Muscle layer of duodenum (tissue), 2 donors: ENCODE data around the gene HNRNPH1.

Source experiments
- H3K27ac ChIP-seq: one replicate; pipeline ENCODE4 v1.7.0; 2013; ENCODE audit warnings: mild to moderate bottlenecking, low read length
- H3K27me3 ChIP-seq: one replicate; pipeline ENCODE4 v1.7.0; 2013; ENCODE audit warnings: low read depth, mild to moderate bottlenecking, control low read depth, low read length
- H3K36me3 ChIP-seq, 2 donors: one replicate each; pipeline ENCODE4 v1.7.0; 2013; ENCODE audit warnings: low read length in 2 of 2, control low read depth in 1 of 2, mild to moderate bottlenecking in 1 of 2; ENCODE audit not compliant: insufficient read depth in 2 of 2, control insufficient read depth in 1 of 2
- H3K4me1 ChIP-seq, 2 donors: one replicate each; pipeline ENCODE4 v1.7.0; 2013; ENCODE audit warnings: low read length in 2 of 2, mild to moderate bottlenecking in 2 of 2, control low read depth in 1 of 2, moderate library complexity in 1 of 2; ENCODE audit not compliant: insufficient read depth in 2 of 2, control insufficient read depth in 1 of 2
- H3K4me3 ChIP-seq, 2 donors: one replicate each; pipeline ENCODE4 v1.7.0; 2013; ENCODE audit warnings: low read length in 2 of 2, low read depth in 1 of 2, mild to moderate bottlenecking in 1 of 2
- H3K9me3 ChIP-seq, 2 donors: one replicate each; pipeline ENCODE4 v1.7.0; 2013; ENCODE audit warnings: low read length in 2 of 2, control low read depth in 1 of 2, mild to moderate bottlenecking in 1 of 2; ENCODE audit not compliant: control insufficient read depth in 1 of 2
- donor health status: healthy.

The HNRNPH1 gene

GRCh38 chr5:179620293-179620692, 3.2 kb downstream of the HNRNPH1 start:
- Histone ChIP-seq H3K4me3 (peak overlapping the region; percentile 88 to 96), H3K4me1 (peaks cover 33 to 68% of the 10 kb centered on the region in 2 donors), H3K27me3 (no peaks in the 10 kb centered on the region), H3K27ac (peak overlapping the region; percentile 78), H3K9me3 (no peaks in the 10 kb centered on the region), H3K36me3 (peaks cover 59 to 66% of the 10 kb centered on the region in 2 donors)

DNA sequence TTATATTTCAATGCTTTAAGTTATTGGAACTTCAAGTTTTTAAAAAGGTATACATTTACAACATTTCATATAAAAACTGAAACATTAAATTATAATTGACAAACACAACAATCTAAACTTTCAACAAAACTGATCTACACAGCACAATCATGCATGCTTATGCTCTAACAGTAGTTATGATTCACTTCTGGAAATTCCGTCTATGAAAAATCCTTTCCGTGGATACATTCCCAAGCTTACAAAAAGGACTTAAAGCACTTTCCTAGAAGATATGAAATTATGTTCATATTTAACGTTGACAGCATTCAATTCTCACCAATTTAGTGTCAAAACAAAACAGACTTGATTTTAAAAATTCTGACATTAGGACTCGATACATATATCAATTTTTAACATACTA, 3.7 kb downstream of the HNRNPH1 start:
- Histone ChIP-seq H3K27ac (no peak overlapping the region), H3K36me3 (peaks cover 64 to 72% of the 10 kb centered on the region in 2 donors), H3K4me3 (peak overlapping the region; percentile 88 to 96), H3K9me3 (no peaks in the 10 kb centered on the region), H3K27me3 (no peaks in the 10 kb centered on the region), H3K4me1 (peaks cover 30 to 71% of the 10 kb centered on the region in 2 donors)

- peak overlapping the region; percentile 88 to 96 for H3K4me3 ChIP-seq
- no peaks in the 10 kb centered on the region for H3K27me3 ChIP-seq
- no peak overlapping the region for H3K27ac ChIP-seq
- H3K4me1 ChIP-seq: peaks cover 26 to 63% of the 10 kb centered on the region in 2 donors
- no peaks in the 10 kb centered on the region for H3K9me3 ChIP-seq
- H3K36me3 ChIP-seq: peaks cover 67 to 79% of the 10 kb centered on the region in 2 donors
Measured at GRCh38 chr5:179618923-179619554, 4.4 kb downstream of the HNRNPH1 start.

DNA sequence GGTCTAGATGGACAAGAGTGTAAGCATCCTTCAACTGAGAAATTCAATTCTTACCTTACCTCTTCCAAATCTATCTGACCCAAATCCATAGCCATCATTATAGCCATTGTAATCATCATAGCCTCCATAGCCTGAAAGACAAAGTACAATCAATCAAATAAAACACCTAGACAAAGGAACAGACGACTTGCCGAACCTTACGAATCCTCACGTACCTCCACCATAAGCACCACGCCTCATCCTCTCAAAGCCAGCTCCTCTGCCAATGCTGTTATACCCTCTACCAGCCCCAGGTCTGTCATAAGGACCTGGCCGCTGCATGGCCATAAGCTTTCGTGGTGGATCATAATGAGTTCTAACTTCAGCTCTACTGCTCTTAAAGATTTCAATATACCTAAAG, 5.5 kb downstream of the HNRNPH1 start:
- no peaks in the 10 kb centered on the region for H3K27me3 ChIP-seq
- no peak overlapping the region for H3K27ac ChIP-seq
- H3K9me3 ChIP-seq: no peaks in the 10 kb centered on the region
- no peak overlapping the region for H3K4me3 ChIP-seq
- peaks cover 26 to 67% of the 10 kb centered on the region in 2 donors for H3K4me1 ChIP-seq
- peaks cover 70 to 90% of the 10 kb centered on the region in 2 donors for H3K36me3 ChIP-seq

GRCh38 chr5:179616002-179616594, 7.4 kb downstream of the HNRNPH1 start:
- Histone ChIP-seq H3K27ac (no peak overlapping the region), H3K9me3 (no peaks in the 10 kb centered on the region), H3K36me3 (peaks cover 87 to 91% of the 10 kb centered on the region in 2 donors), H3K27me3 (no peaks in the 10 kb centered on the region), H3K4me3 (no peak overlapping the region), H3K4me1 (peaks cover 16 to 78% of the 10 kb centered on the region in 2 donors)

GRCh38 chr5:179615203-179615602, 8.3 kb downstream of the HNRNPH1 start:
- Histone ChIP-seq H3K4me3 (no peak overlapping the region), H3K4me1 (peaks cover 8 to 78% of the 10 kb centered on the region in 2 donors), H3K9me3 (no peaks in the 10 kb centered on the region), H3K36me3 (peaks cover 87 to 91% of the 10 kb centered on the region in 2 donors), H3K27ac (no peak overlapping the region), H3K27me3 (no peaks in the 10 kb centered on the region)

DNA sequence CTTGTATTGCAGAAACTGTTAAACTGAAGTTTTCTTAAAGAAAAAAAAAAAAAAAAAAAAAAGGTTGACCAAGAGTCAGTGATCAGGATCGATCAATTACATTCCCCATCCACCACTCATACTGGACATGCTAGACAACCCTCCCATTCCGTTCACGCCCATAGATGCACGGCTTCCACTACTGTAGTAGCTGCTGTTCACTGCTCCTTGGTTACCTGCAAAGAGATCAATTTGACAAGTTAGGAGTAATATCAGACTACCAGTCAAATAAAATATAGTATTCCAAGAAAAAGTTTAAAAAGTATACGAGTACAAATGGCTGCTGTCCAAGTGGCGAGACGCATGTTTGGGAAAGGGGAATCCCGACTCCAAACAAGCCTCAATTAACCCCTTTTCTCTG, 8.7 kb downstream of the HNRNPH1 start:
- Histone ChIP-seq H3K27ac (no peak overlapping the region), H3K4me3 (no peak overlapping the region), H3K4me1 (peaks cover 7 to 74% of the 10 kb centered on the region in 2 donors), H3K27me3 (no peaks in the 10 kb centered on the region), H3K36me3 (peaks cover 91 to 92% of the 10 kb centered on the region in 2 donors), H3K9me3 (no peaks in the 10 kb centered on the region)

DNA sequence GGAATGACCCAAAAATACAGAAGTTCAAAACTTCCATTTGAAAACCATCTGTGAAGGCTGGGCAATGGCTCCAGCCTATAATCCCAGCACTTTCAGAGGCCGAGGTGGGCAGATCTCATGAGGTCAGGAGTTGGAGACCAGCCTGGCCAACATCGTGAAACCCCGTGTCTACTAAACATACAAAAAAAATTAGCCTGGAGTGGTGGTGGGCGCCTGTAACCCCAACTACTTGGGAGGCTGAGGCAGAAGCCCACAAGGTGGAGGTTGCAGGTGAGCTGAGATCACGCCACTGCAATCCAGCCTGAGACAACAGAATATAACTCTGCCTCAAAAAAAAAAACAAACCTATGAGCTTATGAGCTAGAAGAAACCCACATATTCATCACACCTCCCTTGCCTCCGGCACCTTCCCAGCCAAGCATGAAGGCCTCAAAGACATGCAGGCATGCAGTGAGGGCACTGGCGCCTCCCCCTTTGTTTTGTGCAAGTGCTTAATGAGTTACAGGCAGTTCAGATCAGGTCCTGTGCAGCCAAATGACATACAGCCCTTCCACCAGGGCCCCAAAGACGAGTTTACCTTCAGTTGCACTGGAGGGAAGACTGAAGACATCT, 9.9 kb downstream of the HNRNPH1 start:
- Histone ChIP-seq H3K9me3 (no peaks in the 10 kb centered on the region), H3K4me1 (peaks cover 4 to 63% of the 10 kb centered on the region in 2 donors), H3K36me3 (peaks cover 89 to 92% of the 10 kb centered on the region in 2 donors), H3K4me3 (no peak overlapping the region), H3K27ac (no peak overlapping the region), H3K27me3 (no peaks in the 10 kb centered on the region)

- Histone ChIP-seq H3K4me3 (no peak overlapping the region), H3K27ac (no peak overlapping the region), H3K4me1 (peaks cover 0 to 56% of the 10 kb centered on the region in 2 donors), H3K9me3 (no peaks in the 10 kb centered on the region), H3K27me3 (no peaks in the 10 kb centered on the region), H3K36me3 (peaks cover 82 to 86% of the 10 kb centered on the region in 2 donors)
Measured at GRCh38 chr5:179612577-179613459, 10.7 kb downstream of the HNRNPH1 start.

DNA sequence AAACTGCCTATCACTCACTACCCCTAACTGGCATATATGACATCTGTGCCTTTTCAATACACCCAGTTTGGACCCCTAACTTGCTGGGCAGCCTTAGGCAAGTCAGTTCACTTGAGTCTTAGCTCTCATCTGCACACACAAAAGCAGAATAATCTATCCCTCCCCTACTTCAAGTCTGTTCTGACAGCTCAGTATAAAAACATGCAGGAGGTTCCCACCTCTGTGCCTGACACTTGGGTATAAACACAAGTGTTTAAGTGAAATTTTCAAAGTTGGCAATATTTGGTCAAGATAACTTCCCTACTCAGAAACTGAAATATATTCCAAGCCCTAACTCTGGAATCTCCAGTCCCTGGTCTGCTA, 12.6 kb downstream of the HNRNPH1 start:
- Histone ChIP-seq H3K4me3 (no peak overlapping the region), H3K9me3 (no peaks in the 10 kb centered on the region), H3K27me3 (no peaks in the 10 kb centered on the region), H3K27ac (no peak overlapping the region), H3K36me3 (peaks cover 63 to 82% of the 10 kb centered on the region in 2 donors), H3K4me1 (peaks cover 0 to 52% of the 10 kb centered on the region in 2 donors)
